CD4-positive, alpha-beta memory T cell (primary cell): Measurements from ENCODE around the gene PEF1. TPM values are rescaled to one million over a fixed set of nuclear protein-coding genes. Genes with fewer than 3 reads are reported as not detected.

ENCODE experiments used
- CTCF ChIA-PET: fragments of 350-600 bp; sonication (Branson Sonifier 250); formaldehyde crosslinking; loops from one replicate; lab custom pipeline; 2021; ENCODE audit warnings: inconsistent platforms; ENCODE audit not compliant: partially characterized antibody; lab: Charles Lee
- POLR2A ChIA-PET: fragments of 350-600 bp; sonication (Branson Sonifier 250); formaldehyde crosslinking; loops from one replicate; lab custom pipeline; 2021; ENCODE audit not compliant: partially characterized antibody; lab: Charles Lee
- DNase-seq, 5 donors: peaks; one replicate each; pipeline versions ENCODE4 v3.0.0 to v3.0.0-alpha.2; 2020 to 2022; ENCODE audit warnings: mixed read lengths in 1 of 5
- H3K27ac ChIP-seq: one replicate; pipeline ENCODE4 v1.7.0; 2013; ENCODE audit warnings: low read depth, low read length
- H3K27me3 ChIP-seq: 2 replicates; pipeline ENCODE4 v1.7.0; 2013; ENCODE audit warnings: mild to moderate bottlenecking, low read length, moderate library complexity; ENCODE audit not compliant: insufficient read depth
- H3K36me3 ChIP-seq: 2 replicates; pipeline ENCODE4 v1.7.0; 2013; ENCODE audit warnings: mild to moderate bottlenecking, low read length, moderate library complexity; ENCODE audit not compliant: insufficient read depth
- H3K4me1 ChIP-seq: 2 replicates; pipeline ENCODE4 v1.7.0; 2013; ENCODE audit warnings: mild to moderate bottlenecking, low read length, moderate library complexity; ENCODE audit not compliant: insufficient read depth
- H3K4me3 ChIP-seq, 2 donors: one replicate each; pipeline ENCODE4 v1.7.0; 2013; ENCODE audit warnings: low read length in 2 of 2, mild to moderate bottlenecking in 1 of 2
- H3K9me3 ChIP-seq, 2 donors: one replicate each; pipeline ENCODE4 v1.7.0; 2013; ENCODE audit warnings: low read length in 2 of 2, control low read depth in 1 of 2; ENCODE audit not compliant: control insufficient read depth in 1 of 2
- H3K27ac Mint-ChIP-seq, 7 donors: one replicate each; pipeline ENCODE4 v1.8.0; 2020 to 2021; ENCODE audit warnings: mixed read lengths in 7 of 7, mild to moderate bottlenecking in 6 of 7, inconsistent platforms in 3 of 7, moderate library complexity in 3 of 7
- H3K27me3 Mint-ChIP-seq, 2 donors: one replicate each; pipeline ENCODE4 v1.8.0; 2020 to 2021; ENCODE audit warnings: mixed read lengths in 2 of 2
- H3K36me3 Mint-ChIP-seq, 2 donors: one replicate each; pipeline ENCODE4 v1.8.0; 2020 to 2021; ENCODE audit warnings: mixed read lengths in 2 of 2, inconsistent platforms in 1 of 2, mild to moderate bottlenecking in 1 of 2
- H3K4me1 Mint-ChIP-seq, 4 donors: one replicate each; pipeline ENCODE4 v1.8.0; 2020 to 2021; ENCODE audit warnings: mixed read lengths in 4 of 4, mild to moderate bottlenecking in 1 of 4
- H3K4me3 Mint-ChIP-seq, 8 donors: one replicate each; pipeline ENCODE4 v1.8.0; 2020 to 2021; ENCODE audit warnings: mixed read lengths in 8 of 8, mild to moderate bottlenecking in 7 of 8, moderate library complexity in 6 of 8, inconsistent platforms in 3 of 8
- H3K9me3 Mint-ChIP-seq, 8 donors: one replicate each; pipeline ENCODE4 v1.8.0; 2020 to 2021; ENCODE audit warnings: mixed read lengths in 8 of 8, mild to moderate bottlenecking in 5 of 8, inconsistent platforms in 3 of 8, moderate library complexity in 1 of 8
- intact Hi-C: fragments of 100-400 bp; cut with micrococcal nuclease; formaldehyde crosslinking; loops from one replicate; pipeline ENCODE4 v1.15.1; 2023
- polyA plus RNA-seq, 2 donors: library from polyadenylated mRNA; unstranded; fragments of 300-500 nt; fragmentation: Illumina TruSeq; gene quantifications; one replicate each; pipeline ENCODE4 v1.2.3, GENCODE V29; 2021
- total RNA-seq, 2 experiments: library from RNA; stranded (reverse); gene quantifications; one replicate each; pipeline ENCODE4 v1.2.3, GENCODE V29; 2021

The PEF1 gene
- total and polyA plus RNA-seq, 4 experiments from 2014 or later, result 39.1 to 124 (median 63.2) TPM

DNA sequence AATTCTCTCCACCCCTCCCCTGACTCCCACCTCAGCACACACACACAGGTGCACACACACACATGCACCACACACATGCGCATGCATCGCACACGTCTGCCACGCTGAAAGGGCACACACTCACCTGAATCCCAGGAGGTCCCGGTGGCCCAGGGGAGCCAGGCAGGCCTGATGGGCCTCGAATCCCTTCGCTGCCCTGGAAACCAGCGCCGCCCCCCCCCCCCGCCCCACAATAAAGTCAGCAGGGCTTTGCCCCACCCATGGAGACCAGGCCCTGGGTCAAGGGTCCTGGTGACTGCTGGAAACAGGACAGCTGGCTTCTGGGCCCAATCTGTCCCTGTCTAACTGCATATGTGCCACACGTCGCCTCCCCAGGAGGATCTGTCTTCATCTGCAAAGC, 17.8 kb upstream of the PEF1 start:
- no peak overlapping the region for H3K27ac Mint-ChIP-seq
- no peaks in the 10 kb centered on the region for H3K9me3 ChIP-seq
- H3K36me3 ChIP-seq, result no peaks in the 10 kb centered on the region
- H3K4me3 ChIP-seq, result no peak overlapping the region
- ChIA-PET POLR2A (interaction anchor here (1.0 kb wide), 1 partner anchor 83 kb away, joined by 3 read pairs; no protein-coding TSS in a partner anchor), CTCF (interaction anchor here (0.9 to 7.5 kb wide), 5 partner anchors 13 to 490 kb away, joined by 3 to 126 read pairs (median 4); no protein-coding TSS in a partner anchor)
- H3K4me3 Mint-ChIP-seq, result no peak overlapping the region
- H3K9me3 Mint-ChIP-seq, result no peaks in the 10 kb centered on the region
- no peaks in the 10 kb centered on the region for H3K4me1 Mint-ChIP-seq
- H3K4me1 ChIP-seq, result no peaks in the 10 kb centered on the region
- peaks cover 6 to 9% of the 10 kb centered on the region in 2 donors for H3K27me3 Mint-ChIP-seq
- no peak overlapping the region for H3K27ac ChIP-seq
- no peaks in the 10 kb centered on the region for H3K27me3 ChIP-seq
- no peak for DNase-seq
- H3K36me3 Mint-ChIP-seq, result no peaks in the 10 kb centered on the region
- intact Hi-C loops, result loop anchor here (5.0 kb wide), 1 partner anchor 750 kb away; no protein-coding TSS in a partner anchor

DNA sequence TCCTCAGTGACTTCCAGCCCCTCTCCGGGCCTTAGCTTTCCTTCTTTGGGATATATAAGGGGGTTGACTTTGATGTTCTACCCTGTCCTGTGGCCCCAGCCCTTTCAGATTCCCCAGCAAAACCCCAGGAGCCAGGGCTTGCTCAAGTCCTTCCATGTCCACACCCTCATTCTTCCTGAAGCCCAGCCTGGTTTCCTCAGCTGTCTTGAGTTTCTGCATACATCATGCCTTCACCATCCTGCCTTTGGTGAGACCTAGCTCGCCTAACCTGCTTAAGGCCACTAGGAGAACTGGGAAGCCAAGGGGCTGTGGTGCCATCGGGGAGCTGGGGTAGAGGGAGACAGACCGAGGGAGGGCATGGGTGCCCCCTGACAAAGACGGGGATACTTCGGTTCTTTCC, 17.2 kb upstream of the PEF1 start:
- Mint-ChIP-seq H3K4me1 (no peaks in the 10 kb centered on the region), H3K9me3 (no peaks in the 10 kb centered on the region), H3K4me3 (no peak overlapping the region), H3K27ac (no peak overlapping the region), H3K36me3 (no peaks in the 10 kb centered on the region), H3K27me3 (peaks cover 6 to 9% of the 10 kb centered on the region in 2 donors)
- POLR2A ChIA-PET, result interaction anchor here (0.7 to 1.3 kb wide), 3 partner anchors 17 to 126 kb away, joined by 3 to 4 read pairs (median 3); partner anchors contain the start of gene PEF1
- Histone ChIP-seq H3K27ac (no peak overlapping the region), H3K27me3 (no peaks in the 10 kb centered on the region), H3K4me1 (no peaks in the 10 kb centered on the region), H3K4me3 (no peak overlapping the region), H3K9me3 (no peaks in the 10 kb centered on the region), H3K36me3 (no peaks in the 10 kb centered on the region)
- intact Hi-C loops, result loop anchor here (5.0 kb wide), 1 partner anchor 750 kb away; no protein-coding TSS in a partner anchor
- CTCF ChIA-PET, result interaction anchor here (0.8 to 7.5 kb wide), 2 partner anchors 46 to 128 kb away, joined by 3 to 126 read pairs; no protein-coding TSS in a partner anchor
- no peak for DNase-seq

DNA sequence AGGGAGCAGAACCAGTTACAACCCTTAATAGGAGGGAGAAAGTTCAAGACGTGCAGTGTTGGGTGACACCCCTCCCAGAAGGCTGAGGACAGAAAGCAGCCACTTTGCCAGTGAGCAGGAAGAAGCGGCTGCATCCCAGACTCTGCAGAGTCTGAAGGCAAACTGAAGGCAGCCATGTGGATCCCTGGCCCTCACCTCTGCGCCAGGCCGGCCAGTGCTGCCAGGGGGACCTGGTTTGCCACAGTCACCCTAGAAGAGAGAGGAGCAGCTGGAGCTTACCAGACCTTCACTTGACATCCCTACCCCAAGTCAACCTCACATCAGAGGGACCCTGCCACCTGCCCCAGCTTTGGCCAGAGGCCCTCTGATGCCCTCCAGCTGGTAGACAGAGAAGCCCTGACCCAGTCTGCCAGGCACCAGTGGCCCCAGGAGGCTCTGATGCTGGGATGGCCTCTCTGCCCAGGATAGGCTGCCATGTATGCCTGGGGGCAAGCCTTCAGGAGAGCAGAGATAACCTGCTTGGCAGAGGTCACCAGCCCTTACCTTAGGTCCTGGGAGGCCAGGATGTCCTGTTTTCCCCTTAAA, 16.3 kb upstream of the PEF1 start:
- Histone ChIP-seq H3K36me3 (no peaks in the 10 kb centered on the region), H3K4me3 (no peak overlapping the region), H3K9me3 (no peaks in the 10 kb centered on the region), H3K27ac (no peak overlapping the region), H3K4me1 (no peaks in the 10 kb centered on the region), H3K27me3 (no peaks in the 10 kb centered on the region)
- intact Hi-C loops, result loop anchor here (5.0 kb wide), 1 partner anchor 751 kb away; no protein-coding TSS in a partner anchor
- Mint-ChIP-seq H3K27me3 (peaks cover 6 to 9% of the 10 kb centered on the region in 2 donors), H3K36me3 (no peaks in the 10 kb centered on the region), H3K4me1 (no peaks in the 10 kb centered on the region), H3K27ac (no peak overlapping the region), H3K4me3 (no peak overlapping the region), H3K9me3 (no peaks in the 10 kb centered on the region)
- ChIA-PET CTCF (interaction anchor here (0.8 to 7.5 kb wide), 2 partner anchors 47 to 129 kb away, joined by 3 to 126 read pairs; no protein-coding TSS in a partner anchor), POLR2A (interaction anchor here (0.7 to 1.3 kb wide), 2 partner anchors 16 to 127 kb away, joined by 3 to 4 read pairs; partner anchors contain the start of gene PEF1)
- DNase-seq, result peak in 1 of 5 donors; percentile 17

DNA sequence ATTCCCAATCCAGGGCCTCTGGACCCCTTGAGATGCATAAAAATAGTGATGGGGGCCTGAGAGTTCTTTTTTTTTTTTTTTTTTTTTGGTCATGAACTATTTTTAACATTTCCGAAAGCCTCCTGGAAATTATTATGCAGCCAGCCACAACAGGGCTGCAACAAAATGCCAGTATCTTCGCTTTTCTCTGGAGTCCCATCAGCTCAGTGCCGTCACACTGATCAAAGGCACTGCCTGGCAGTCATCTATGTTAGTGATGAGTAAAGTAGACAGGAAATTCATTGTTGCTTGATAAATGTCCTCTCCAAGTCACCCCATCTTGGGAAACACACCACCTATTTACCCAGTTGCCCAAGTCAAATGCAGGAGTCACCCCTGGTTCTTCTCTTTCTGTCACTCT, 15.2 kb upstream of the PEF1 start:
- no peaks in the 10 kb centered on the region for H3K9me3 ChIP-seq
- H3K36me3 Mint-ChIP-seq, result no peaks in the 10 kb centered on the region
- H3K9me3 Mint-ChIP-seq, result no peaks in the 10 kb centered on the region
- H3K4me3 Mint-ChIP-seq, result no peak overlapping the region
- no peak overlapping the region for H3K27ac ChIP-seq
- H3K27ac Mint-ChIP-seq, result no peak overlapping the region
- POLR2A ChIA-PET, result no interaction called here
- H3K27me3 Mint-ChIP-seq, result peaks cover 6 to 12% of the 10 kb centered on the region in 2 donors
- H3K4me3 ChIP-seq, result no peak overlapping the region
- no peaks in the 10 kb centered on the region for H3K27me3 ChIP-seq
- intact Hi-C loops, result loop anchor here (5.0 kb wide), 1 partner anchor 752 kb away; no protein-coding TSS in a partner anchor
- no peak for DNase-seq
- CTCF ChIA-PET, result interaction anchor here (7.5 kb wide), 1 partner anchor 130 kb away, joined by 126 read pairs; no protein-coding TSS in a partner anchor
- no peaks in the 10 kb centered on the region for H3K4me1 ChIP-seq
- H3K36me3 ChIP-seq, result no peaks in the 10 kb centered on the region
- H3K4me1 Mint-ChIP-seq, result no peaks in the 10 kb centered on the region

DNA sequence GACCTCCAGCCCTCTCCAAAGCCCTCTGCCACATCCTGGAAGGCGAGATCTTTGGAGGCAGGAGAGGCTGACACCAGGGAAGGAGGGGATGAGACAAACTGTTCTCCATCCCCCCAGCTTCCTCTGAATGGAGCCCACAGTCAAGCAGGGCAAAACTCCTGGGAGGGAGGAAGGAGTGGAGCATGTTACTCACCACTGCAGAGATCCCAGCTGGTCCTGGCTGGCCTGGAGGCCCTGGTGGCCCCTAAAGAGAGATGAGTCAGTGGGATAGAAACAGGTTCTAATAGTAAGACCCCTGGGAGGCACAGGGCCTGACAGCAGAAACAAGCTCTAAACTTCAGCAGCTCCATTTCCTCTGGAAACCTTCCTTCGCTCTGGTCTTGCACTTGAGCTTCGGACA, 14.0 kb upstream of the PEF1 start:
- ChIA-PET CTCF (no interaction called here), POLR2A (no interaction called here)
- no peaks in the 10 kb centered on the region for H3K9me3 ChIP-seq
- Mint-ChIP-seq H3K9me3 (no peaks in the 10 kb centered on the region), H3K4me1 (no peaks in the 10 kb centered on the region), H3K27me3 (peaks cover 5 to 10% of the 10 kb centered on the region in 2 donors), H3K27ac (no peak overlapping the region), H3K36me3 (no peaks in the 10 kb centered on the region), H3K4me3 (no peak overlapping the region)
- DNase-seq, result no peak
- no peaks in the 10 kb centered on the region for H3K36me3 ChIP-seq
- no peaks in the 10 kb centered on the region for H3K27me3 ChIP-seq
- no peak overlapping the region for H3K4me3 ChIP-seq
- H3K27ac ChIP-seq, result no peak overlapping the region
- intact Hi-C loops, result no loop called here
- H3K4me1 ChIP-seq, result no peaks in the 10 kb centered on the region

DNA sequence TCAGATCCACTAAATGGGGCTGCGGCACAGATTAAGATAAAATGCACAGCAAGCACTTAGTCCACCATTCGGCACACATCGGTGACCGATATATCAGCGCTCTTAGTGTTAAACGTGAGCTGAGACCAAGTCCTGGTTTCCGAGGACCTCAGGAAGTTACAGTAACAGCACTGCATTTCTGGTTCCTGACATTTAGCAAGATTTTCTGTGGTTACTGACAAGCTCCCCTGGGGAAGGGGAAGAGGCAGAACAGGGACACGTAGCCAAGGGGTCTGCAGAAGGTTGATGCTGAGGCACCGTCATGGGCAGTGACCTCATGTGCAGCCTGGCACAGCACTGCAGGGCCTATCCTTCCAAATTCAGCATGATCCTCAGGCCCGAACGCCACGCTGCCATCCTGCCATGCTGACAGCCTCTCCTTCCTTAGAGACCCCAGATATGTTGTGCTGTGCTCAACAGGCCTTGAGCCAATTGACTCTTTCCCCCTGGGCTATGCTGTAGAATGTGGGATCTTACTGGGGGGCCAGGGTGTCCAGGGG, 13.4 kb upstream of the PEF1 start:
- no peak for DNase-seq
- H3K27ac Mint-ChIP-seq, result no peak overlapping the region
- Histone ChIP-seq H3K27ac (no peak overlapping the region), H3K27me3 (no peaks in the 10 kb centered on the region), H3K9me3 (no peaks in the 10 kb centered on the region), H3K4me1 (no peaks in the 10 kb centered on the region), H3K4me3 (no peak overlapping the region), H3K36me3 (no peaks in the 10 kb centered on the region)
- intact Hi-C loops, result no loop called here
- peaks cover 3 to 6% of the 10 kb centered on the region in 2 donors for H3K27me3 Mint-ChIP-seq
- ChIA-PET POLR2A (no interaction called here), CTCF (no interaction called here)
- no peak overlapping the region for H3K4me3 Mint-ChIP-seq
- no peaks in the 10 kb centered on the region for H3K4me1 Mint-ChIP-seq
- H3K9me3 Mint-ChIP-seq, result no peaks in the 10 kb centered on the region
- H3K36me3 Mint-ChIP-seq, result no peaks in the 10 kb centered on the region

DNA sequence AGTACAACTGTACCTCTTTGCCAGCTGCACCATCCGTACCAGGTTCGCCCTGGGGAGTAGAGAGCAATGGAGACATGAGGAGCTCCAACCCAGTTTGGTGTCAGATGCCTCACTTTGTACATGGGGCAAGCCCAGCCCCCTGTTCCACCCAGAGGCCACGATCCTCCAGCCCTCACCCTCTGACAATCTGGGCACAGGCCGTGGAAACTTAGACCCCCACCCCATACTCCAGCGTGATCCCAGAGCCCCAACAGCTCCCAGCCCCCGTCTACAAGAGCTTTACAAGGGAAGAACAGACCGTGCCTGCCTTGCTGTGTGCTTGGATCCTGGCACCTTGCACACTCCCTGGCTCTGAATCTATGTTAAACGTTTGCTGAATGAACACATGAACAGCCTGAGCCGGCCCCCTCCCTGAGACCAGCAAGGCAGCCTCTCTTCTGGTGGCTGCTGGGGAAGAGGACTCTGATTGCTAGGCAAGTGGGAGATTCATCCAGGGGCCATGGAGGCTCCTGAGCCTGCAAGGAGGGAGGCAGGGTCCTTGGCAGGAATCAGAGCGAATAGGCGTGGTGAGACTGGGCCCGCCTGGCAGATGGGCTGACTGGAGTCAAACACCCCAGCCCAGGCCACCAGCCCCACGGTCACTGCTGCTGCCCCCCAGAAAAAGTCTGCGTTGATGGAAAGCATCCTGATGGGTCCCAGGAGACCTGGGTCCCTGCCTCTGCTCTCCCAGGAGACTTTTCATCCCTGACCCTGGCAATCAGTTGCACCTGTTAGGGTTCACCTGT, 12.5 kb upstream of the PEF1 start:
- intact Hi-C loops, result no loop called here
- Mint-ChIP-seq H3K9me3 (no peaks in the 10 kb centered on the region), H3K27ac (peak overlapping the region in 1 of 7 donors; percentile 53), H3K4me3 (no peak overlapping the region), H3K36me3 (no peaks in the 10 kb centered on the region), H3K27me3 (peaks cover 2 to 6% of the 10 kb centered on the region in 2 donors), H3K4me1 (no peaks in the 10 kb centered on the region)
- POLR2A ChIA-PET, result no interaction called here
- H3K4me1 ChIP-seq, result no peaks in the 10 kb centered on the region
- no peaks in the 10 kb centered on the region for H3K9me3 ChIP-seq
- CTCF ChIA-PET, result no interaction called here
- H3K27ac ChIP-seq, result no peak overlapping the region
- peak in 1 of 5 donors; percentile 17 for DNase-seq
- no peak overlapping the region for H3K4me3 ChIP-seq
- no peaks in the 10 kb centered on the region for H3K27me3 ChIP-seq
- H3K36me3 ChIP-seq, result no peaks in the 10 kb centered on the region
